Measurements from ENCODE around the gene CERS5. TPM values are rescaled to one million over a fixed set of nuclear protein-coding genes. Genes with fewer than 3 reads are reported as not detected.

CERS5 gene
- total RNA-seq, 2 donors from 2014 or later = 72.0 to 77.6 TPM

DNA sequence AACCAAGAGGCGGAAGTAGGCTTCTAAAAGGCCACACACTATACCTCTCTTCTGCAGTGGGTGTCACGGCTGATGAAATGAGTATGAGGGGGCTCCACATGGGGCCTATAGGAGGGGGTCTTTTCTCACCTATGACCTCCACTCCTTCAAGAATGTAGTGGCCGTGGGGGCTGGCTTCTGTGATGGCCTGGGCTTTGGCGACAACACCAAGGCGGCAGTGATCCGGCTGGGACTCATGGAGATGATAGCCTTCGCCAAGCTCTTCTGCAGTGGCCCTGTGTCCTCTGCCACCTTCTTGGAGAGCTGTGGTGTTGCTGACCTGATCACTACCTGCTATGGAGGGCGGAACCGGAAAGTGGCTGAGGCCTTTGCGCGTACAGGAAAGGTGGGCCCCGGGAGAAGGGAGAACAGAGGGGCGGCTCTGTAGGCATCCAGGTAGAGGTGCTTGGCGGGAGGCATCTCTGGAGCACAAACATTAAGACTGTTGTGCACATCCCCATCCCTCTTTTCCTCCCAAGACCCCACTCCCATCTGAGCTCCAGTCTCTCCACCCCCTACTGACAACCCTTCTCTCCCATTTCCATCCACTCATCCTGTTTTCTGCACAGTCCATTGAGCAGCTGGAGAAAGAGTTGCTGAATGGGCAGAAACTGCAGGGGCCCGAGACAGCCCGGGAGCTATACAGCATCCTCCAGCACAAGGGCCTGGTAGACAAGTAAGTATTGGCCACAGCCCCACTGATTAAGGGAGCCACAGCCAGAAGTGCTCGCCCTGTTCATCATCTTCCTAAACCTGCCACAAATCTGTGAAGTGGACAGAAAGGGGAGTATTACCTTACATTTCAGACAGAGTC is 59.5 kb downstream of the CERS5 start:
- peaks cover 11% of the 10 kb centered on the region for H3K36me3 Mint-ChIP-seq (ENCODE audit: low read depth)
- H3K4me1 Mint-ChIP-seq = peaks cover 14% of the 10 kb centered on the region
- H3K27ac Mint-ChIP-seq = no peak overlapping the region
- H3K9me3 Mint-ChIP-seq = no peaks in the 10 kb centered on the region
- no peak for ATAC-seq (replicated peaks)
- no peak overlapping the region for H3K4me3 Mint-ChIP-seq
- H3K27me3 Mint-ChIP-seq = no peaks in the 10 kb centered on the region

DNA sequence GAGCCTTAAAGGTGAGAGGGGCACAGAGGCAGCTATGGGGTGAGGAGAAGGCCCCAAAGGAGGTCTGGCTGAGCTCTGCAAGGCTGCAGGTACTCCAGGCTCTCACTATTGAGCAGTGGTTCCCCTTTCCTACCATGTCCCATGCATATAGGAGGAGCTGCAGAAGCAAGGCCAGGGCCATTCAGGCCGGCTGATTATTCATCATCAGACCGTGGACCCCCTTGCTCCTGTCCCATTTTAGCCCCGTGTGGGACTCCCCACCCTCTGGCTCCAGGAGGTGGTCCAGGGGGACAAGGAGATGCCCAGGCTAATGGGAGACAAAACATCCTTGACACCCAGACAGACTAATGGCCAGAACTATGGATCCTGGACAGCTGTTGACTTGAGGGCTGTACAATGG is 60.3 kb downstream of the CERS5 start:
- Mint-ChIP-seq H3K36me3 (ENCODE audit: low read depth) (peaks cover 5% of the 10 kb centered on the region), H3K9me3 (no peaks in the 10 kb centered on the region), H3K4me3 (no peak overlapping the region), H3K4me1 (peaks cover 14% of the 10 kb centered on the region), H3K27me3 (no peaks in the 10 kb centered on the region), H3K27ac (no peak overlapping the region)
- no peak for ATAC-seq (replicated peaks)

DNA sequence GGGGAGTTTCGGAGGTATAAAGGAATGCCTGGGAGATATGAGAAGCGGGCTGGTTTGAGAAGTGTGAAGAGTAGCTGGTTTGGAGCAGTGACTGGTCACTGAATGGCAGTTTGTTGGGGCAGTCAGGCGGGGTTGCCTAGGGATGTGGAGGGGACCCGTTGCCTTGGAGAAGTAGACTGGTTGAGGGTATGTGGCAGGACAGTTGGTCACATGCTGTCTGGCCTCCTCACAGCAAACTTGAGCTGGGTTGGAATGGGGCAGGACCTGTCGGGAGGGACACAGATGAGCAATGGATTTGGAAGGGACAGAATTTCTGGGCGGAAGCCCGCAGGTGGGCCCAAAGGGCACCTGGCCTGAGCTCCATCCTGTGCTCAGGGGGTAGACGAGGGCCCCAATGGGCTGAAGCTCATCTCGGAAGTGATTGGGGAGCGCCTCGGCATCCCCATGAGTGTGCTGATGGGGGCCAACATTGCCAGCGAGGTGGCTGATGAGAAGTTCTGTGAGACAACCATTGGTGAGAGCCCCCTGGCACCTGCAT is 61.2 kb downstream of the CERS5 start:
- H3K36me3 Mint-ChIP-seq (ENCODE audit: low read depth) = peaks cover 9% of the 10 kb centered on the region
- peaks cover 14% of the 10 kb centered on the region for H3K4me1 Mint-ChIP-seq
- H3K4me3 Mint-ChIP-seq = no peak overlapping the region
- ATAC-seq (replicated peaks) = no peak
- peak overlapping the region; percentile 29 for H3K27ac Mint-ChIP-seq
- no peaks in the 10 kb centered on the region for H3K27me3 Mint-ChIP-seq
- H3K9me3 Mint-ChIP-seq = no peaks in the 10 kb centered on the region

DNA sequence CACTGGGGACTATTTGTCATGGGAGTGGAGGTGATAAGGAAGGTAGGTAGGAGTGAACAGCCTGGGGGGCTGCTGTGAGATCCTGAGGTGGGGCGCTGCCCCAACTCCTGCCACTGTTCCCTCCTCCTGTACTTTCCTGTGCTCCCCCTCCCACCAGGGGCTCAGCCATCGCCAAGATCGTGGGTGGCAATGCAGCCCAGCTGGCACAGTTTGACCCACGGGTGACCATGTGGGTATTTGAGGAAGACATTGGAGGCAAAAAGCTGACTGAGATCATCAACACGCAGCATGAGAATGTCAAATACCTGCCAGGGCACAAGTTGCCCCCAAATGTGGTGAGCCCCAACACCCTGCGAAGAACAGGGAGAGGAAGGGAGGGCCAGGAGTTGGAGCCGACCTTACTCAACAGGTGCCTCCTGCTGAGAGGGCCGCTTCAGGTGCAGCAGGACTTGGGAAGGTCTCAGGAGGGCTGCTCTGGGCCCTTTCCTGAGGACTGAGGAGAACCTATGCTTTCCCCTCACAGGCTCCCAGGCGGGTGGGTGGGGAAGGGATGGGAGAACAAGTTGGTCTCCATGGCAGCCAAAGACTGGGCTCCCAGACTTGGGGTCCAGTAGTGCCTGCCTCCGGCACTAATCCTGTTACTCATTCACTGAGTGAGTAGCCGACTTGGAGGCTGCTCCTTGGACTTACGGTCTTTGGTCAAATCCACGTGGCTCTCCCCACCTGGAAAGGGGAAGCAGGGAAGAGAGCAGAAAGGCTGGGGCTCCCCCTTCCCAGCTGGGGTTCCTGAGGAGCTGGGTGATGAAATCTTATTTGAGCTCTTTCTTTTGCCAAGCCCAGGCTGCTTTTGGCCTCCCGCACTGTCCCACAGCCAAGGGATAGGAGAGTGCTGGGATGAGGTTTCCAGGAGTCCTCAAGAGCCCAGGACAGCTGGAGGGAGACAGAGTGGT is 62.5 kb downstream of the CERS5 start:
- no peaks in the 10 kb centered on the region for H3K27me3 Mint-ChIP-seq
- H3K4me1 Mint-ChIP-seq = peaks cover 6% of the 10 kb centered on the region
- peaks cover 21% of the 10 kb centered on the region for H3K36me3 Mint-ChIP-seq (ENCODE audit: low read depth)
- no peak overlapping the region for H3K4me3 Mint-ChIP-seq
- no peak for ATAC-seq (replicated peaks)
- no peaks in the 10 kb centered on the region for H3K9me3 Mint-ChIP-seq
- no peak overlapping the region for H3K27ac Mint-ChIP-seq

DNA sequence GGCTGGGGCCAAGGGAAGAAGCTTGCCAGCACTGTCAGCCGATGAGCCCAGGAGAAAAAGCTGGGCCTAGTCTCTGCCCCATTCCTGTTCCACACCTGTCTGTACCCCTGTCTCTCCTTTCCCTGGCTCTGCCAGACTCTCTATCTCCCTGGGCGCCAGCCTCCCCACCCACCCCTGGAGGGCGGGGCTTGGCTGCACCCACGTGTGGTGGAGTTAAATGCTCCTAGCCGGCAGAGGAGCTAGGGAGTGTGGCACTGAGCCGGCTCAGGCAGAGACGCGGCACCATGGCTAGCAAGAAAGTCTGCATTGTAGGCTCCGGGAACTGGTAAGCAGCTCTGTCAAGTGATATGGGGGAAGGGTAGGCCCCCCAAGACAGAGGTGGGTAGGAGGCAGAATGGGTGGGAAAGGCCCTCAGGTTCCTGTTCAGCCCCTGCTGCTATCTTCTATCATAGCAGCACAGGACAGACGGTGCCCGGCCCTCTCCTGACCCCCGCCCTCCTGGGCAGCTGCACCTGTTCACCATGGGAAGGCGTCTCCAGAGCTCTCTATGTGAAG is 63.3 kb downstream of the CERS5 start, which contains the start of gene GPD1:
Gene GPD1 (plus strand): TSS at position 242 of the 555 bp plus-strand sequence. CDS start 43 bp downstream, at position 285.
- H3K4me3 Mint-ChIP-seq = no peak within 1 kb of the TSS
- H3K27ac Mint-ChIP-seq = peak within 1 kb of the TSS; percentile 53
- peaks cover 29% of the 10 kb centered on the region for H3K36me3 Mint-ChIP-seq (ENCODE audit: low read depth)
- peaks cover 6% of the 10 kb centered on the region for H3K4me1 Mint-ChIP-seq
- no peaks in the 10 kb centered on the region for H3K9me3 Mint-ChIP-seq
- peak; percentile 37 for ATAC-seq (replicated peaks)
- H3K27me3 Mint-ChIP-seq = no peaks in the 10 kb centered on the region

DNA sequence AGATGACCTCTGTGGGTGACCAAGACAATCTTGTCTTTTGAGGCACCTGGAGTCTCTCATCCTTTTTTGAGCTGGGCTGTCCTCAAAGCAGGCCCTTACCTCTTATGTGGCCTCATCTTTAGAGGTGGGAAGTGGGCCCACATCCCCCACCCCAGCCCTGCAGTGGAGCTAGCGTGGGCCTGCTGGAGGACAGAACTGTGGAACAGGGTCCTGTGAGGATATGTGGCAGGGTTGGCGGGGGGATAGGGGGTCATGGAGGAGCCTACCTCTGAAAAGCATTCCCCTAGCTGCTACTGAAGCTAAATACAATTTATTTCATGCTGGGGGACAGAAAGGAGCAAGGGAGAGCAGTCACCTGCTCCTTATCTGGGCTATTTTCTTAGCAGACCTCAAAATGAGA is 63.8 kb downstream of the CERS5 start:
- no peak overlapping the region for H3K4me3 Mint-ChIP-seq
- H3K4me1 Mint-ChIP-seq = peaks cover 3% of the 10 kb centered on the region
- H3K36me3 Mint-ChIP-seq (ENCODE audit: low read depth) = peaks cover 34% of the 10 kb centered on the region
- no peak for ATAC-seq (replicated peaks)
- no peaks in the 10 kb centered on the region for H3K9me3 Mint-ChIP-seq
- H3K27ac Mint-ChIP-seq = peak overlapping the region; percentile 53
- no peaks in the 10 kb centered on the region for H3K27me3 Mint-ChIP-seq

DNA sequence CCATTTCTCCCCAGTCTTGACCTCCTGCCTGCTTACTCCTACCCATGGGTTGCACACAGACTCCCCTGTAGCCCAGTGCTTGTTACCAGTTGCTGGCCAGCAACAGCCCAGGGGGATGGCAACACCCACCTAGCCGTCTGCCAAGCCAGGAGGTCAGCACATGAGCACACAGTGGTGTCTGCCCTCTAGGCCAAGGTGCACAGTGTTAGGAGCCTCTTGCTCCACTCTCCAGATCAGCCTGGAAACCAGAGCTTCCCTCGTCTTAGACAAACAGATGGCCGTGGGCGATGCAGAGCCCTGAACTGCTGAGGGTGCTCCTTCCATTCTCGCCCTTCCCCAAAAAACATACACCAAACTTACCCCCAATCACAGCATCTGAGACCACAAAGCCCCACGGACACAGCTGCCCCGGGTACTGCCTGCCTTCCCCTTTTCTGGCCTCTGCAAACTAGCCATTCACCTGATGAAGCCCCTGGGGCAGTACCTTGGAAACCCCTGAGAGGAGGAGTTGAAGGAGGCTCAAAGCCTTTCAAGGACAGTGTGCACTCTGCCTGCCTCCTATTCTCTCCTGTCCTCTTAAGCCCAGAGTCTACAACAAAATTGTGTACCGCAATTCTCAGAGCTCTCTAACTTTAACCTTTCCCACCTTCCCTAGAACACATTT is 64.4 kb downstream of the CERS5 start:
- Mint-ChIP-seq H3K27ac (peak overlapping the region; percentile 53), H3K36me3 (ENCODE audit: low read depth) (peaks cover 40% of the 10 kb centered on the region), H3K4me3 (no peak overlapping the region)

DNA sequence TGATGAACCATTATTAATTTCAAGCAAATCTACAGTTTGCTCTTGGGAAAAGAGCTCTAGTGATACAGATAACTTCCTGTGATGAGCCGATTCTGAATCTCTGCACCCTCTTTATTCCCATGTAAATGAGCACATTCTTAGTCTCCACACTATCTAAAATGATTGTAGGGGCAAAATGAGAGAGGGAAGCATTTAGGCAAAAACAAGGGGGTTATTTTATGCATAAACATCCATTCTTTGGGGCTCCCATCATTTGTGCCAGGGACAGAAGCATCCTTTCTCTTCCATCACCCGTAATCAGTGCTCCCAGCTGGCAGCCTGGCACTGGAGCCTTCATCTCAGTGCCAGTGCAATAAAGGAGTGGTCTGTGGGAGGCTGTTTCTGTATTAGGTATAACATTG is 65.0 kb downstream of the CERS5 start:
- H3K27ac Mint-ChIP-seq = no peak overlapping the region
- no peak for ATAC-seq (replicated peaks)
- no peaks in the 10 kb centered on the region for H3K9me3 Mint-ChIP-seq
- H3K4me1 Mint-ChIP-seq = no peaks in the 10 kb centered on the region
- peaks cover 47% of the 10 kb centered on the region for H3K36me3 Mint-ChIP-seq (ENCODE audit: low read depth)
- H3K27me3 Mint-ChIP-seq = no peaks in the 10 kb centered on the region
- H3K4me3 Mint-ChIP-seq = no peak overlapping the region

More for the DNA sequence above, 64.4 kb downstream of the CERS5 start:
- Mint-ChIP-seq H3K9me3 (no peaks in the 10 kb centered on the region), H3K4me1 (no peaks in the 10 kb centered on the region), H3K27me3 (no peaks in the 10 kb centered on the region)
- ATAC-seq (replicated peaks) = no peak

DNA sequence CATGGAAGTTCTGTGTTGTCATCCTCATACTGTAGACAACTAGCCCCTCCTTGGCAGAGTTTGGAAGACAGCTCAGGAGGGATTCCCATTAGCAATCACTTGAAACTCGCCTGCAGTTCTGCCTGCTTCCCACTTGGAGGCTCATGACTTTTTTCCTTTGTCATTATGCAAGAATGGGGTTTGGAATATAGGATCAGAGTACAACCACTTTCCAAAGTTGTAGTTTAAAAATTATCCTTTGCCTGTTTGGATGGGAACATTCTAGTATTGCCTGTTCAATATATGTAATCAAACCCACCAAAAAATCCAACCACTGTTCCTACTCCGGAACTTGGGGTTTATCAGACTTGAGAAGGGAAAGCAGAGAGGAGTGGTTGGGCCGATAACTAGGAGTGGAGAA is 65.5 kb downstream of the CERS5 start:
- H3K4me1 Mint-ChIP-seq = no peaks in the 10 kb centered on the region
- H3K27ac Mint-ChIP-seq = no peak overlapping the region
- no peak for ATAC-seq (replicated peaks)
- no peaks in the 10 kb centered on the region for H3K27me3 Mint-ChIP-seq
- H3K36me3 Mint-ChIP-seq (ENCODE audit: low read depth) = peaks cover 51% of the 10 kb centered on the region
- no peak overlapping the region for H3K4me3 Mint-ChIP-seq
- H3K9me3 Mint-ChIP-seq = no peaks in the 10 kb centered on the region

DNA sequence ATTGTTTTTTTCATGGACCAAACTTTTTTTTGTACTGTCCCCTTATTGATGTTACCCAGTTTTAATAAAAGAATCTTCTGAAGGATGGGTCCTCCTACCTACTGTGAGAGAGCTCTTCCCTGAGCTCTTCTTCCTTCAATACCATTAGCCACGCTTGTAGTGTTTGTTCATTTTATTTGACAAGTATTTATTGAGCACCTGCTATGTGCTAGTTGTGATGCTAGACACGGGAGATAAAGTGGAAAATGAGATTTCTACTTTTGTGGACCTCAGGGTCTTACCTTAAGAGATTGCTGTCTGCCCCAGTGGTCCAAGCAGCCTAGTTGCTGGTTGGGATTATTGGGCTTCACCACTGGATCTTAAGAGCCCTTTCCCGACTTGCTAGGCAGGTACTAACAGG is 66.6 kb downstream of the CERS5 start:
- Mint-ChIP-seq H3K27me3 (no peaks in the 10 kb centered on the region), H3K36me3 (ENCODE audit: low read depth) (peaks cover 62% of the 10 kb centered on the region), H3K4me3 (no peak overlapping the region), H3K27ac (peak overlapping the region; percentile 36), H3K9me3 (no peaks in the 10 kb centered on the region), H3K4me1 (no peaks in the 10 kb centered on the region)
- ATAC-seq (replicated peaks) = no peak

DNA sequence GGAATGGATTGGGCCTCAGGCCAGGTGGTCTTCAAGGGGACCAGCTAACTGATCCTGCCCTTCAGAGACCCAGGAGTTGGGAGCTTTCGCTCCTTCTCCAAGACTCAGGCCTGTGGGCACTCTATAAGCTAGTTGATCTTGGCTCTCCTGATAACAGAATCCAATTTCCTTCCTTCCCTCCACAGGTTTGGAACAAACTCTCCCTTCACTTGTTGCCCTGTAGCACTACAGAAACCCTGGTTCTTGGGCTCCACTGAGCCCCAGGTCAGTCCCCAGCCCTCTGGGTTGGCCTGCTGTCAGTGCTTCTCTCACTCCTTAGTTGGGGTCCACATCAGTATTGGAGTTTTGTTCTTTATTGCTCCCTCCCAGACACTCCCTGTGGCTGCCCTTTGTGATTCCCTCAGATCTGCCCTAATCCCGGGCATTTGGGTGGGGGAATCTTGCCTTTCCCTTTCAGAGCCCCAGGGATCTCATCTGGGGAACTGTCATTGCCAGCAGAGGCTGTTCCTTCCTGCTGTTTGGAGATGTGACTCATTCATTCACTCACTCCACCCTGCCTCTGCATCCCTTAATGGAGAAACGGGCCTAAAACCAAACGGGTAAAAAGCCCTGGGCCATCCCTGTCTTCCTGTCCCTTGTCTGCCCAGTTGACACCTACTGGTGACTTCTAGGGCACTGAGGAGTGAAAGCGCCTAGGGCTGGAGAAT is 67.7 kb downstream of the CERS5 start:
- peaks cover 73% of the 10 kb centered on the region for H3K36me3 Mint-ChIP-seq (ENCODE audit: low read depth)
- no peaks in the 10 kb centered on the region for H3K9me3 Mint-ChIP-seq
- H3K27me3 Mint-ChIP-seq = no peaks in the 10 kb centered on the region
- ATAC-seq (replicated peaks) = no peak
- no peak overlapping the region for H3K4me3 Mint-ChIP-seq
- H3K27ac Mint-ChIP-seq = peak overlapping the region; percentile 69
- H3K4me1 Mint-ChIP-seq = no peaks in the 10 kb centered on the region

DNA sequence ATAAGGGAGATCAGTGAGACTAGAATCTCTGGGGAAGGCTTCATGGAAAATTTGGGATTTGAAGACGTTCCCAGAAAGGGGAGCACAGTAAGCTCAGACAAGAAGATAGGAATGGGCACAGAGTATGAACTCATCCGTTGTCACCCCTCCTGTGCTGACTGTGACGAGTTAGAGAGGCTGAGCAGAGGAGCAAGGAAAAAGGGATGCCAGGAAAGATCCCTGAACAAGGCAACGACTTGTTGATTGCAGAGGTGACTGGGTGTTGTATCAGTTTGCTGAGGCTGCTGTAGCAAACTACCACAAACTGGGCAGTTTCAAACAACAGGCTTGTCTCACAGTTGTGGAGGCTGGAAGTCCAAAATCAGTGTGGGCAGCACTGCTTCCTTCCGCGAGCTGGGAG is 69.2 kb downstream of the CERS5 start:
- Mint-ChIP-seq H3K36me3 (ENCODE audit: low read depth) (peaks cover 88% of the 10 kb centered on the region), H3K27me3 (no peaks in the 10 kb centered on the region), H3K27ac (peak overlapping the region; percentile 26), H3K9me3 (no peaks in the 10 kb centered on the region), H3K4me3 (no peak overlapping the region), H3K4me1 (no peaks in the 10 kb centered on the region)
- no peak for ATAC-seq (replicated peaks)

DNA sequence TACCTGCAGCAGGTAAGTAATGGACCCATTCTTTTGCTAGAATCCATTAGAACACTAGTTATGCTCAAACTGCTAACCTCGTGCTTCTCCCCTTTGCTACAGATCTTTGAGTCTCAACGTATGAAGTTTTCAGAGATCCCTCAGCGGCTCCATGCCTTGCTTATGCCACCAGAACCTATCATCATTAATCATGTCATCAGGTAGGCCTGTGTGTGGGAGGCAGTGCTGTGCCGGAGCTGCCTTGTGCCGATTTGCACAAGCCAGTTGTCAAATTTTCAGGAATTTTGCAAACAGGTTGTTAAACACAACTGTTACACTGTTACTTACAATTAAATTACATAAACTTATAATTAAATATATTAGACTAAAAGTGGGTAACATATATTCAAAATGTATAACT is 76.8 kb downstream of the CERS5 start:
- ATAC-seq (replicated peaks) = no peak
- Mint-ChIP-seq H3K27ac (no peak overlapping the region), H3K4me1 (peaks cover 26% of the 10 kb centered on the region), H3K27me3 (no peaks in the 10 kb centered on the region), H3K9me3 (no peaks in the 10 kb centered on the region), H3K36me3 (ENCODE audit: low read depth) (peaks cover 93% of the 10 kb centered on the region), H3K4me3 (no peak overlapping the region)

Measured in activated T-helper 17 cell treated with anti-CD3 and anti-CD28 coated beads, Interleukin-2, amount 50 U/mL, for 72 hours (primary cell).